ENCODE data around the gene CCL1. TPM values are rescaled to one million over a fixed set of nuclear protein-coding genes. Genes with fewer than 3 reads are reported as not detected.

The CCL1 gene, protein sequence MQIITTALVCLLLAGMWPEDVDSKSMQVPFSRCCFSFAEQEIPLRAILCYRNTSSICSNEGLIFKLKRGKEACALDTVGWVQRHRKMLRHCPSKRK
- not detected in 2 replicates for total RNA-seq (2014; rRNA removed; shearing (Covaris generic))

DNA sequence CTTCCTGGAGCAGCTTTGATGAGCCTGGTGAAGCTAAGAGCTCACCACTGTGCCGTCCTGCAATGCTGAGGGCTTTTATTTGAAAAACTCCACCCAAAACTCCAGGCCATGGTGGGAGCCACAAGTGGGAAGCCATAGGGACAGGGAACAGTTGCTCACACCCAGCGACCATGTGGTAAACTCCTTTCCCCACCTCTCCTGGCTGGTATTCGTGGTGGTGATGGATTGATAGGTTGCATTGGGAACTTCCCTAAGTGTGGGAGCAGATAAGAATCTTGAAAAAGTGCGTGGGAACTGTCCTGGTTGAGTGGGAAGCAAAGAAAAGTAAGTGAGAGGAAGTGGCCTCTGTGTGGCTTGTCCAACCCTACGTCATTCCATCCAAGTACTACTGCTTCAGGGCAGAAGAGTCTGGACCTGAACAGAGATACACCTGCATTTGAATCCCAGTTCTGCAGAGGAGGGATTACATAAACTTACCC lies at the start of gene CCL1:
TSS of gene CCL1 (minus strand) at position 51 of the 479 bp plus-strand sequence. CDS start 72 bp downstream, outside the sequence.
- DNase-seq (ENCODE audit: low read depth), result no peak

DNA sequence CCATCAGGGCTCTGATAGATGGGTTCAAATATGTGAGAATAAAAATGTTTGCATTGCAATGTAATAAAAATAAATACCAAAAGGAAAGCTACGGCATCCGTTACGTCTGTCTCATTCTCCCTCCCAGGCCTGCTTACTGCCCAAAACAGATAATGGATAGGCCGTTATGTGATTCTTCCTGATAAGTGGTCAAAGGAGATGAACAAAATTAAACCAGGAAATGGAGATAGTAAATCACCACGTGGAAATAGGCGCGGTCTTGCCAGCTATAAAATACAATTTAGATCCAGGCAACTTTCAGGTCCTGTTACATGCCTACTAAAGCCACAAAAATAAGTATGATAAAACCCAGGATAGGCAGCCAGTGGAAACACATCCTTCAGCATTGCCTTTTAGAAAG lies 49.5 kb upstream of the CCL1 start:
- no peak for DNase-seq (ENCODE audit: low read depth)

DNA sequence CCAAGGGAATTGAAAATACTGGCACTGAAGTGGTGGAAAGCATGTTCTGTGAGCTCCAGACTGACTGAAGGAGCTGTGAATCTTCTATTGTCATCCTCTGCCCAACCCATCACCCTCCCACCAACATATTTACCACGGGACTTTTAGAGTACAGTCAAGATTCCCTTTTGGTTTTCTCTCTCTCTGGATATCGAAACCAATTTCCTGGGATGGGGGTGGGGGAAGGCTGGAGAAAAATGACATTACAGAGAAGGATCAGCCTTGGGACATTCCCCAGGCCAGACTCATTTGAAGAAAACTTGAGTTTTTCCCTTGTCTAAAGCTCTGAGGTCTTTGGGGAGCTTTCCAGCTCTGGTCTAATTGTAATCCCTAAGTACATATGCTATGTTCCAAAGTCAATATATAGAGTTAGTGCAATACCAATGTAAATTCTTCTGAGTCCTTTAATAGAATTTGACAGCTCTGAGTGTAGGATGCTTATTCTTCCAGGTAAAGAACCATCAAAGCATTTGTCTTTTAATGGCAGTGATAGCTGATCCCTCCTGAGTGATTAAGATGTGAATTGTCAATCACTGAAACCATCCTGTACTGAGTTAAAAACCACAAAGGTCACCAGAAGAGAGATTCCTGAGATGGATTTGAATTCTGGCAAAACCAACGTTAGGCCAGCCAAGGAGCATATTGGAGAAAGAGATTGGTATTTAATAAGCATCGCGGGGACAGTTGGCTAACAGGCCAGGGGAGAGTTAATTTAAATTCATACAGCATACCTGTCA lies 48.8 kb upstream of the CCL1 start:
- no peak for DNase-seq (ENCODE audit: low read depth)

DNA sequence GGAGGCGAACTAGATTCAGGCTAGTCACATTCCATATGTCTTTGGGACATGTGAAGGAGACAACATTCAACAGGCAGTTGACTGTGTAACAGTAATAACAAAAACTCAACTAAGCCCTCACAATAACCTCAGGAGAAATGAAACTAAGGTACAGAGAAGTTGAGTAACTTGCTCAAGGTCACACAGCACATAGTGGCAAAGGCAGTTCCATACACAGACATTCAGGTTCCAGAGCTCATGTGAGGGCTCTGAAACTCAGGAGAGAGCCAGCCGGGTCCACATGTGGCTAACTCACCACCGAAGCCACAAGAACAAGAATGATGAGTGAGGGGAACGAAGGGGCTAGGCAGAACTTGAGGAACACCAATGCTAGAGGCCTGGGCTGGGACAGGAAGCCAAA lies 46.3 kb upstream of the CCL1 start:
- DNase-seq (ENCODE audit: low read depth), result no peak

DNA sequence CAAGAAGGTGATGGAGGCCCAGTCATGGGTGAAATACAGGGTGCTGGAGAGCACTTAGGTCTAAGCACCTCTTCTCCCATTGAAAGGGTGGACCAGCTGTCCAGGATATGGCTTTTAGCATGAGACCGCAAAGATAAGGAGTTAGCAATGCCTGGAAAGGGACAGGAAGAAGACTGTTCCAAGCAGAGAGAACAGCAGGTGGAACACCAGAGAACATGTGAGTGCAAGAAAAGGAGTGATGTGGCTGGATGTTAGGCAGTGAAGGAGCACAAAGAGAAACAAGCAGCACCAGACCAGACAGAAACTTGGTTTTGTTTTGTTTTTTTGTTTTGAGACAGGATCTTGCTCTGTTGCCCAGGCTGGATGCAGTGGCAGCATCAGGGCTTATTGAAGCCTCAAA lies 45.4 kb upstream of the CCL1 start:
- DNase-seq (ENCODE audit: low read depth), result no peak

DNA sequence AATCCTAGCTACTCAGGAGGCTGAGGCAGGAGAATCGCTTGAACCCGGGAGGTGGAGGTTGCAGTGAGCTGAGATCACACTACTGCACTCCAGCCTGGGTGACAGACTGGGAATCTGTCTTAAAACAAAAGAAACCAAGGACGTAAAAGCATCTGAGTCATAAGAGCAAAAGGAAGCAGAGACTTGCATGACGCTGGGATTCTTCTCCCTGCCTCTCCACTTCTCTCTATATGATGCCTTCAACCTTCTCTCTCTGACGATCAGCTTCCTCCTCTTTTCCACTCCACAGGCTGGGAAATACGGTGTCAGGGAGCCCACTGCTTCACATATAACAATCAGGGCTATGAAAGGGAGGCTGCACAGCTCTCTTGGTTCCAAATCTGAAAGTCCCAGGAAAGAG lies 43.2 kb upstream of the CCL1 start:
- DNase-seq (ENCODE audit: low read depth), result no peak

DNA sequence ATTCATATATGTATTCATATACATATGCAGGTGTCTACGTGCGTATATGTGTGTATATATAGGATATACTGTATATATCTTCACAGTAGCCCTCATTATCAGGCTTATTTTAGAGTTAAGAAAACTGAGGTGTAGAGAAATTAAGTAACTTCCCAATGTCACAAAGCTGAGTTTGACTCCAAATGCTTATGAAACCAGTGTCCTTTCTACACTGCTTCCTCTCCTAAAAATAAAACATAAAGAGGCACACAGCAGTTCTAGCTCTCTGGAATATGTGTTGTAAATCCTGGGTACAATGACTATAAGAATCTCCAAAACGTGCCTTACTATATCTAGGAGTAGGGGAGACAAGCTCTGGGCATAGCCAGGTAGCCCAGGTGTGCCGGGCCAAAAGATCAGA lies 40.0 kb upstream of the CCL1 start:
- no peak for DNase-seq (ENCODE audit: low read depth)

DNA sequence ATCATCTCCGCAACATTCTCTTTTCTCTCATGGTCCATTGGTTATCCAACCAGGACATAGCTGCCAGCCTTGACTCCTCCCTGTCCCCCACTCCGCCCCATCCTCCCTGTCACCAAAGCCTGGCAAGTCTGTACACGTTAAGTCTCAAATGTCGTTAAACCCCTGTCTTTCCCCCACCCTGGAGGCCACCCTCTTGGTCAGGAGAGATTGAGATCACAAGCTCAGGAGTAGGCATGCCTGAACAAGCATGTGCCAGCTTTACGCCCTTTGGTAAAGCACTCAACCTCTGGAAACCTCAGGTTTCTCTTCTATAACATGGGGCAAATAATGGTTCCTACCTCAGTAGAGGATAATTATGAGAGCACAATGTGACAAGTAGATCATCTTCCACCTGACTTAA lies 38.1 kb upstream of the CCL1 start:
- no peak for DNase-seq (ENCODE audit: low read depth)

DNA sequence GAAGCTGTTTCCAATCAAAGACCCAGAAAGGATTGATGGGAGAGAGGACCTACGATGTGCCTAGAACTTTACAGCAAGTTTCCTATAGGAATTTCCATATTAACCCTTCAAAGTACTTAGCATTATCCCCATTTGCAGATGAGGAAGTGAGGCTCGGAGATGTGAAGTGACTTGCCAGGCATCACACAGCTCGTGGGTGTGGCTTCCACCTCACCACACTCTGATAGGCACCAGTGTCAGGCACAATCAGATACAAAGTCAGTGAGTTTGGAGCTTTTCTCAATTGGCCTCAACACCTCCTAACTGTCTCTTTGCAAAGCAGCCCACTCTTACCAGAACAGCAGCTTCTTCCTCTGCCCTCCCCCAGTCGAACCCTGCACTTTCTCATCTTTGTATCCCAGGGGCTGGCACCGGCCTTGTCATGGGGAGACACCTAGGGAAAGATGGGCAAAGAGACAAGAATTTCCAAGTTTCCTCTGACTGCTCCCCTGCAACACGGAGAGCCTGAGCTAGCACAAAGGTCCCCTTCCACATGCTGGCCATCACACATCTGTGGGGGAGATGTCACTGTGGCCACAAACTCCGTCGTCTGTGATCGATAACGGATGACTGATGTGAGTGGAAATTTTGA lies 37.4 kb upstream of the CCL1 start:
- no peak for DNase-seq (ENCODE audit: low read depth)

DNA sequence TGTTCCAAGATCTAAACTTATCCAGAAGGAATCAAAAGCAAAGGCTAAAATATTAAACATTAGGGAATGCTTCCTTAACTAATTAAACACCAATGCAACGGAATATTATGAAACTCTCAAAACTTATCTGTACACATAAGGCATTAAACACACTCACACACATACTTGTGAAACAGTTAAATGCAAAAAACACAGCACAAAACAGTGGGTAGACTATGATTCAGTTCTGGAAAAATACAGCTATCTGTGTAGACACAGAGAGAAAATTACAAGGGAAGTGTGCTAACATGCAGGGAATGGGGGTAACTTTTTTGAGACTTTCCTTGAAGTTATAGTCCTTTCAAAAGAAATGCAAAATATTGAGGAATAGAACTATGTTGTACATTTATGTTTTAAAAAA lies 36.7 kb upstream of the CCL1 start:
- DNase-seq (ENCODE audit: low read depth), result no peak

DNA sequence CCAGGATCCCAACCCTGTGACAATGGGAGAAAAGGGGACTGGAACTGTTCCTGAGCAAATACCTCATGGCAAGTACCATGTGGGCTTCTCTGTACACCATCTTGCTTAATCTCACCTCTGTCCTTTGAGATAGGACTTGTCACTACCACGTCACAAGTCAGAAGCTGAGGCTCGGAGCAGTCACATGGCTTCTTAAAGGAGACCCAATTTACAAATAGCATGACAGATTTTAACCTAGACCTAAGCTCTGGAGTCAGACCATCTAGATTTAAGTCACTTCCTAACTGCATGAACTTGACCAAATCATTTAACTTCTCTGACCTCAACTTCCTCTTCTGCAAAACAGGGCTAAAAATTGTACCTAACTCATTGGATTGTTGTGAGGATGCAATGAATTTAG lies 36.0 kb upstream of the CCL1 start:
- no peak for DNase-seq (ENCODE audit: low read depth)

DNA sequence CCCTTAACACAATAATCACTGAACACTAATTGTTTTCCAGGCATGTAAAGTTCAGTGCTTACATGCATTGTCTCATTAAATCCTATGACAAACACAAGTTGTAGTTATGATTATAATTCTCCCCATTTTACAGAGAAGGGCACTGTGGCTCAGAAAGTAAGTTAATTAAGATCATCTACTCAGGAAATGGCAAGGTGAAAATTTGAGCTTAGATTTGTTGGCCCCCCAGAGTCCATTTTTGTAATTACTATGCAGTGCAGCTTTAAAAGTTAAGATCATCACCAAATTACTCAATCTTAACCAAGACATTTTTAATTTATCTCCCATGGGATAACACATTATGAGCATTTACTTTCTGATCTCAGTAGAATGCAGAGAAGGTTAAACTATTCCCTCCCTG lies 34.2 kb upstream of the CCL1 start:
- no peak for DNase-seq (ENCODE audit: low read depth)

DNA sequence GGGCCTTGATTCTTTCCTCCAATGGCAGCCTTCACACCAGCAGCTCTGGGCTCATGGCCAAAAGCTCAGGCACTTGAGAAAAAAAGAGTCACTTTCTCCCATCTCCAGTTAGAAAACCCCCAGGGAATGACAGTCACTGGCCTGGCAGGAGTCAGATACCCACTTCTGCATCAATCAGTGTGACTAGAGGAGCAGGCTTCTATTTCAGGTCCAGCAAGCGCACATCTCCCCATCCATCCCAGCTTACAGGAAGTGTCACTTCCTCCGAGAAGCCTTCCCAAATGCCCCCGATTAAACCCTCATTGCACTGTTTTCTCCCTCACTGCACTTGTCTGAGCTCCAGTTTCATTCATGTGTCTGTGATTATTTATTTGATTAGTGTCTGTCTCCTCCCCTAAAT lies 30.4 kb upstream of the CCL1 start:
- no peak for DNase-seq (ENCODE audit: low read depth)

DNA sequence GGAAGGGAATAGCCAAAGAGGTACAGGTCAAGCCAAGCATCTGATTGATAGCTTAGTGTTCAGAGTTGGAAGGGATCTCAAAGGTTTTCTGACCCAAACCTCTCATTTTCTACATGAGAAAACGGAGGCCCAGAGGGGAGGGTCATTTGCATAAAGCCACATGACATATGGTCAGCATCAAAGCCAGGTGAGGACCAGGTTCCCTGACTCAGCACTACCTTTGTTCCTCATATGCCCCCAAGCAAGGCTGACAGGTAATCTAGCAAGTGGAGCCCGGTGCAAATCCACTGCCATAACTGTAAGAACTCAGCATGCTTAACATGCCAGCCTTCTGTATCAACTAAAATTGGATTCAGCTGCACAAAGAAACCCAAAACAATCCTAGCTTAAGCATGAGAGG lies 28.2 kb upstream of the CCL1 start:
- DNase-seq (ENCODE audit: low read depth), result no peak

DNA sequence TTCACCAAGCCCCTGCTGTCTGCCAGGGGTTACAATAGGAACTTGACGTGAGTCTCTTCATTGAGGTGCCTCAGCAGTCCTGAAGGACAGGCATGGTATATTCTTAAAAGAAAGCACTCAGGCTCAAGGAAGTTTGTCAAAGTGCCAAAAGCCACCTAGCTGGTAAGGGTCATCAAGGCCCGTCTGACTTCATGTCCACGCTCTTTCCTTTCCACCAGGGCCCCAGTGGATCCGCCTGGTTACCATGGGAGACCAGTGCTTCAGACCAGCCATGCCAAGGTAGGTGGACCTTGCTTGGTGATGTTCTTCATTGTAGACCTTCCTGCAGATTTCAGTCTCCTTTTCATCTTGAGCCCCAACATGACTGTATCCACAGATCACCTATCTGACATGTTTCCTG lies 27.6 kb upstream of the CCL1 start:
- DNase-seq (ENCODE audit: low read depth), result no peak

DNA sequence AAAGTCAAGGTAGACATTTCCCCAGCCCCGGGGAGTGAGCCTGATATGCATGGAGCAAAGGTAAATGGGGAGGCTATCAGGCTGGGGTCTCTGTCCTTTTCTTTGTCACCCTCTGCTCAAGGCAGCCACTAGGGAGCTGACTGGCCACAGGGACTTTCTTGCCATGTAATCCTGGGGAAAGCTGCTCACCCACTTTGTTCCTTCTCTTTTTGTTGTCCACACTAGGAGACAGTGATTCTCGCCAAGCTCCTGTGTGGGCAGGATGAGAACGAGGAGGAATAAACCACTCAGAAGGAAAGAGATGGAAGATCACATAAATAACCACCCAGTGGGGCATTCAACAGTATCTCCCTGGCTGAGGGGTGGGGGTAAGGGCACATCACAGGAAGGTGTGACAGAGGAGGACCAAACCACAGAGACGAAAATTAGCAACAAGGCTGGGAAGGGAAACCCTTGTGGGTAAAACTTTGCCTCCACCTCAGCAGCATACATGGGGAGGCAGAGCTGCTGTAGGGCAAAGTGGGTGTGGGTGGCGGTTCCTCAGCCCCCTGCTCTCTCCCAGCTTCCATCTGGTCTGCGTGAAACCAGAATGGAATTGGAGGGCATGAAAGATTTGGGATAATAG lies 26.2 kb upstream of the CCL1 start:
- no peak for DNase-seq (ENCODE audit: low read depth)

DNA sequence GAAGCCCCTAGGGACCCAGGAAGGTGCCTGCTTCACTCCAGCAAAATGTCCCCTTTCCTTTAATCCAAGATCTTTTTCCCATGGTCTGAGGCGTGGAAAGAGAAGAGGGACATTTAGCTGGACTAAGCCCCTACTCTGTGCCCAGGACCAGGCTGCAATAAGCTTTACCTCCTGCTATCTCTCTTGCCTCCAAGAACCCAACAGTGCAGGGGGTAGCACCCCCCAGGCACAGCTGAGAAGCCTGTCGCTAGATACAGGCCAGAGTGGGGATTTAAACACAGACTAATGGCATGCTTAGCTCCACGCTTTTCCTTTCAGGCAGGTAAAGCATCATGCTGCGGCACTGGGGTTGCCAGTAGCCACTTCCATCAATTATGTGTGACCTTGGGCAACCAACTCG lies 24.5 kb upstream of the CCL1 start:
- DNase-seq (ENCODE audit: low read depth), result no peak

DNA sequence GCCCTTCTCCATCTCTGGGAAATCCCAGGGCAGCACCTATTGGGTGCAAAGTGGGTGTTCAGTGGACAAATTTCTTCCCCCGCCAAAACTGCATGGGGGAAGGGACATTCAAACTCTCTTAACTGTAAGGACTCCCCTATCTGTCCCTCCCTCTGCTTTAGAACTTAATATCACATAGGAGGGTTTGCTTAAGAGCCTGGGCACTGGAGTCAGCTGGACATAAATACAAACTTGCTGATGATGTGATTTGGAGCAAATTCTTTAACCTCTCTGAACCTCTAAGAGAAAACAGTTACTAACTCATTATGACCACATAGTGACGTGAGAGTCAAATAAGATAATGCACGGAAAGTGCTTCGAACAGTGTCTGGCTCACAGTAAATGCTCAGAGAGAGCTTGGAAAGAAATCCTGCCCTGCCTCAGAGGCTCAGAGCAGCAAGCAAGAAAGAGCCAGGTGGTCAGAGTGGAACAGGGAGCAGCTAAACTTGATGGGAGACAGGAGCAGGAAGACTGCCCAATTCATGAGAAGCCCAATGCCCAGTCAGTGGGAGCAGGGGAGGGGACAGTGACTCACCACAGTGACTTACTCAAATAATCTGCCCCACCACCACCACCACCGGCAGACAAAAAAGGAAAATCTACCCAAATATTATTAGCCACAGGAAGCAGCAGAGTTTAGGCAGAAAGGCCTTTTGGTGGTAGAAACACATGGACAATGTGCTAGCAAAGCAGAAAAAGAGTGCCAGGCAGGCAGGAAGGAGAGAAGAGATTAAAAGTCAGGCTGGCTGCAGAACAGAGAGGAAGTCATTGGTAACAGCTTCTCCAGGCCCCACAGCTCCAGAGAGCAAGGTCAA lies 23.9 kb upstream of the CCL1 start:
- peak; percentile 79 for DNase-seq (ENCODE audit: low read depth)

DNA sequence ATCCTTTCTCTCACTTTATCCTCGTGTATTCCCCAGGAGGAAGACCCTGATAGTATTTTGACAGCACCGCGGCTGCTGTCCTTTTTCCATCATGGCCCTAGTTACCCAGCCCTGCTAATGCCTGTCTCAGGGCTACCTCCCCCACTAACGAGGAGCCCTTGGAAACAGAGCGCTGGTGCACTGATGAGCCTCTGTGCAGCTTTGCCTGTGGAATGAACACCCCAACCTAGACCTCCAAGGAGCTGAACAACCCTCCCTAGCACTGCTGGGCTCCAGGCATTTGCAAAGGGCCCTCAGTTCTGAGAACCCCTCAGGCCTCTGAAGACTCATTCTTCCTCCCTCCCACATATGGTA lies 23.3 kb upstream of the CCL1 start:
- no peak for DNase-seq (ENCODE audit: low read depth)

DNA sequence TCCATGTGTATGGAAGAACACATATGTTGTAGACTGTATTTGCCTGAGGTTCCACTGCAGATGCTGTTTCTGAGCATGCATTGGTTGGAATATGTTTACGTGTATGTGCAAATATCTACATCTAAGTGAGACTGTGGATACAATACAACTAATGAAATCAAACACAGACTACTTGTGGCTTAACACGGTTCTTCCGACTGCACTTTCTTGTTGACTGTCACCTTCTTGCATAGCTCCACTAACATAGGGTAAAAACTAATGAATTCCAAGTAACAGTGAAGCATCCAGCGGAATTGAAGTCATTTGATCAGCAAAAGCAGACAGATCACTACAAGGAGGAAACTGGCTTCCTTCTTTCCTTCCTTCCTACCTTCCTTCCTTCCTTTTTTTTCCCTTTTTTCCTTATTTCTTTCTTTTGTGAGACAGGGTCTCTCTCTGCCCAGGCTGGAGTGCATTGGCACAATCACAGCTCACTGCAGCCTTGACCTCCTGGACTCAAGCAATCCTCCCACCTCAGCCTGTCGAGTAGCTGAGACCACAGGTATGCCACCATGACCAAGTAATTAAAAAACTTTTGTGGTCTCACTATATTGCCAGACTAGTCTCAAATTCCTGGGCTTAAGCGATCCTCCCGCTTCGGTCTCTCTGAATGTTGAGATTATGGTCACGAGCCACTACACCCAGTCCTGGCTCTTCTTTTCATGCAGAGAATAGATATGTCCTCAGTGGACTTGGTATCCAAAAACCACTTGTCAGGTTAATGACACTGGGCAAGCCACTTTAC lies 22.0 kb upstream of the CCL1 start:
- DNase-seq (ENCODE audit: low read depth), result peak; percentile 43

DNA sequence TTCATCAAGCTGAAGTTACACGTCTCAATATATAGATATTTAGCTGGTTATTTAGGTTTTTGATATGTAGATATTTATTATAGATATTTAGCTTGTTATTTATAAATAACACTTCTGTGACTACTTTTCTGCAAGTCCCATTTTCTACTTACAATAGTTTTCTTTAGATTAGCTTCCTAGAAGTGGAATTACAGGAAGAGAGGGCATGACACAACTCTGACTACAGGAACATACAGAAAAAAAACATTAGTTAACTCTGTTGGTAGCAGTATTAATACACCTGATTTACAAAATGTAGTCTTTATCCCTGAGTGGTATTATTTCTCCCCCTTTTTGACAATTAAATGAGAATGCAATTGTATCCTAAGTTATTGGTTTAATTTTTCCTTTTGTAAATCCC lies 21.2 kb upstream of the CCL1 start:
- DNase-seq (ENCODE audit: low read depth), result no peak

Measured in Daoy (cell line).